IMR-90 (cell line): ENCODE results near the gene C3orf33. TPM values are rescaled to one million over a fixed set of nuclear protein-coding genes. Genes with fewer than 3 reads are reported as not detected.

ENCODE experiments used
- ATAC-seq: fragments of 200-7000 bp; cut with Tn5 transposase; 2 replicates; pipeline ENCODE4 v1.9.1; 2020; ENCODE audit warnings: low read depth, mild to moderate bottlenecking, moderate library complexity
- BruUV-seq: library from RNA; stranded (reverse); fragments of 400-500 nt; replicated peaks from 2 replicates; lab custom pipeline; 2021; lab: Mats Ljungman, UMichigan
- CTCF ChIA-PET: fragments of 300-600 bp; formaldehyde crosslinking; extraction: SDS; loops from one replicate; lab custom pipeline; 2021; ENCODE audit warnings: antibody characterized with exemption; lab: Yijun Ruan, JAX
- POLR2A ChIA-PET: fragments of 300-600 bp; sonication (Branson Sonifier 250); formaldehyde crosslinking; loops from one replicate; lab custom pipeline; 2022; ENCODE audit warnings: antibody characterized with exemption; ENCODE audit not compliant: unreplicated experiment; lab: Charles Lee
- DNase-seq: peaks from one replicate; pipeline ENCODE4 v3.0.0; 2013
- H2AFZ ChIP-seq: replicated peaks from 2 replicates; pipeline ENCODE3; 2013; ENCODE audit warnings: low read length, mild to moderate bottlenecking; ENCODE audit not compliant: poor library complexity
- H2AK5ac ChIP-seq: 2 replicates; pipeline ENCODE4 v1.6.1; 2013; ENCODE audit warnings: low read depth, low read length, inconsistent platforms
- H2AK9ac ChIP-seq: replicated peaks from 2 replicates; pipeline ENCODE3; 2013; ENCODE audit warnings: mild to moderate bottlenecking, low read depth, low read length, moderate library complexity; ENCODE audit not compliant: poor library complexity
- H2BK120ac ChIP-seq: 2 replicates; pipeline ENCODE4 v1.6.1; 2013; ENCODE audit warnings: low read depth, low read length, inconsistent platforms
- H2BK15ac ChIP-seq: 3 replicates; pipeline ENCODE4 v1.6.1; 2013; ENCODE audit warnings: low read depth, low read length, inconsistent platforms
- H2BK20ac ChIP-seq: 2 replicates; pipeline ENCODE4 v1.6.1; 2013; ENCODE audit warnings: low read depth, mild to moderate bottlenecking, inconsistent platforms, low read length, moderate library complexity
- H2BK5ac ChIP-seq: 2 replicates; pipeline ENCODE4 v1.6.1; 2013; ENCODE audit warnings: mild to moderate bottlenecking, low read depth, low read length, inconsistent platforms; ENCODE audit not compliant: poor library complexity, severe bottlenecking
- H3K14ac ChIP-seq: replicated peaks from 2 replicates; pipeline ENCODE4 v1.6.1; 2013; ENCODE audit warnings: low read depth, low read length, inconsistent platforms
- H3K18ac ChIP-seq: 2 replicates; pipeline ENCODE4 v1.6.1; 2013; ENCODE audit warnings: low read depth, low read length, control low read depth
- H3K23ac ChIP-seq: 2 replicates; pipeline ENCODE4 v1.6.1; 2013; ENCODE audit warnings: low read depth, low read length, inconsistent platforms
- H3K27ac ChIP-seq: 2 replicates; pipeline ENCODE4 v1.5.1; 2013; ENCODE audit warnings: mild to moderate bottlenecking, control low read depth, low read length; ENCODE audit not compliant: insufficient read depth
- H3K27me3 ChIP-seq: 2 replicates; pipeline ENCODE4 v1.6.1; 2013; ENCODE audit warnings: low read length; ENCODE audit not compliant: control insufficient read depth, insufficient read depth
- H3K36me3 ChIP-seq: 2 replicates; pipeline ENCODE4 v1.6.1; 2013; ENCODE audit warnings: low read length, mixed read lengths; ENCODE audit not compliant: control insufficient read depth, insufficient read depth
- H3K4ac ChIP-seq: 2 replicates; pipeline ENCODE4 v1.6.1; 2013; ENCODE audit warnings: low read depth, low read length, inconsistent platforms
- H3K4me1 ChIP-seq: 2 replicates; pipeline ENCODE4 v1.6.1; 2013; ENCODE audit warnings: low read length, mixed read lengths; ENCODE audit not compliant: control insufficient read depth, insufficient read depth
- H3K4me2 ChIP-seq: 2 replicates; pipeline ENCODE4 v1.6.1; 2013; ENCODE audit warnings: low read depth, mild to moderate bottlenecking, control low read depth, low read length, moderate library complexity
- H3K4me3 ChIP-seq: 2 replicates; pipeline ENCODE4 v1.5.1; 2013; ENCODE audit warnings: low read depth, mild to moderate bottlenecking, control low read depth, low read length, moderate library complexity; ENCODE audit not compliant: insufficient read depth
- H3K56ac ChIP-seq: 2 replicates; pipeline ENCODE4 v1.6.1; 2013; ENCODE audit warnings: low read length, inconsistent platforms; ENCODE audit not compliant: insufficient read depth; ENCODE audit errors: extremely low read depth
- H3K79me1 ChIP-seq, 2 experiments: 2 replicates each; pipeline ENCODE4 v1.6.1; 2013; ENCODE audit warnings: low read length in 2 of 2, inconsistent platforms in 1 of 2, low read depth in 1 of 2
- H3K9ac ChIP-seq: 2 replicates; pipeline ENCODE4 v1.6.1; 2013; ENCODE audit warnings: low read depth, low read length, control low read depth
- H3K9me1 ChIP-seq: 2 replicates; pipeline ENCODE4 v1.6.1; 2013; ENCODE audit warnings: low read length, inconsistent platforms; ENCODE audit not compliant: insufficient read depth
- H3K9me3 ChIP-seq: 2 replicates; pipeline ENCODE4 v1.6.1; 2013; ENCODE audit warnings: low read length; ENCODE audit not compliant: control insufficient read depth, insufficient read depth
- H4K20me1 ChIP-seq: 2 replicates; pipeline ENCODE4 v1.6.1; 2013; ENCODE audit warnings: low read length, inconsistent platforms; ENCODE audit not compliant: insufficient read depth
- H4K5ac ChIP-seq: 2 replicates; pipeline ENCODE4 v1.6.1; 2013; ENCODE audit warnings: mild to moderate bottlenecking, low read depth, low read length, control low read depth
- H4K8ac ChIP-seq, 2 experiments: 2 replicates each; pipeline ENCODE4 v1.6.1; 2013; ENCODE audit warnings: low read depth in 2 of 2, low read length in 2 of 2, control low read depth in 1 of 2, inconsistent platforms in 1 of 2
- H4K91ac ChIP-seq: 2 replicates; pipeline ENCODE4 v1.6.1; 2013; ENCODE audit warnings: low read depth, low read length, inconsistent platforms; ENCODE audit not compliant: insufficient read depth
- BHLHE40 ChIP-seq: fragments of 150-350 bp; IDR thresholded peaks from 2 replicates; pipeline ENCODE4 v1.6.1; 2016; ENCODE audit warnings: mild to moderate bottlenecking, low read depth, low read length
- CEBPB ChIP-seq: IDR thresholded peaks from 2 replicates; pipeline ENCODE4 v1.6.1; 2012; ENCODE audit warnings: low read depth, low read length, improper control_type of control experiment
- MAFK ChIP-seq: IDR thresholded peaks from 2 replicates; pipeline ENCODE4 v1.6.1; 2012; ENCODE audit warnings: low read depth, low read length, improper control_type of control experiment
- SMC3 ChIP-seq: fragments of 150-350 bp; IDR thresholded peaks from 2 replicates; pipeline ENCODE4 v1.6.1; 2016; ENCODE audit warnings: low read depth, mild to moderate bottlenecking, antibody characterized with exemption, low read length, moderate library complexity
- WGBS, 2 experiments: methylation state at CpG; one replicate each; pipeline versions ENCODE4 v1.1.5 to v1.1.7; 2013; ENCODE audit warnings: missing lambda C conversion rate in 2 of 2; ENCODE audit not compliant: insufficient read length in 1 of 2; ENCODE audit errors: extremely low coverage in 2 of 2; 5-methylcytosine and 5-hydroxymethylcytosine counted together
- dilution Hi-C: fragments of 300-500 bp; cut with HindIII; formaldehyde crosslinking; loops from one replicate; pipeline ENCODE4 v1.14.3; 2018; ENCODE audit warnings: low sequenced_read_pairs; ENCODE audit not compliant: unreplicated experiment
- in situ Hi-C: fragments of 300-500 bp; cut with MboI; formaldehyde crosslinking; loops from 3 replicates; pipeline ENCODE4 v1.14.3; 2019; ENCODE audit warnings: low sequenced_read_pairs, inconsistent platforms, mixed read lengths
- intact Hi-C: fragments of 100-400 bp; cut with micrococcal nuclease; formaldehyde crosslinking; loops from 2 replicates; pipeline ENCODE4 v1.10.0; 2022
- polyA plus RNA-seq, 3 experiments: library from polyadenylated mRNA; depleted of rRNA; stranded (reverse); fragments of >200 nt; gene quantifications; 2 replicates each; pipeline ENCODE4 v1.2.3, GENCODE V29; 2012; ENCODE audit warnings: low replicate concordance in 1 of 3
- total RNA-seq: library from RNA; depleted of rRNA; stranded (reverse); fragments of >200 nt; gene quantifications from 2 replicates; pipeline ENCODE4 v1.2.3, GENCODE V29; 2012
- TF ChIP-seq, protein P1 (sequence below): fragments of 150-350 bp; IDR thresholded peaks from 2 replicates; pipeline ENCODE4 v1.6.1; 2016; ENCODE audit warnings: low read depth, mild to moderate bottlenecking, low read length, moderate library complexity, borderline replicate concordance

Gene C3orf33
- total and polyA plus RNA-seq, 2 of the 4 experiments (the other 2 are of a cell fraction): 0.72 to 1.2 TPM

DNA sequence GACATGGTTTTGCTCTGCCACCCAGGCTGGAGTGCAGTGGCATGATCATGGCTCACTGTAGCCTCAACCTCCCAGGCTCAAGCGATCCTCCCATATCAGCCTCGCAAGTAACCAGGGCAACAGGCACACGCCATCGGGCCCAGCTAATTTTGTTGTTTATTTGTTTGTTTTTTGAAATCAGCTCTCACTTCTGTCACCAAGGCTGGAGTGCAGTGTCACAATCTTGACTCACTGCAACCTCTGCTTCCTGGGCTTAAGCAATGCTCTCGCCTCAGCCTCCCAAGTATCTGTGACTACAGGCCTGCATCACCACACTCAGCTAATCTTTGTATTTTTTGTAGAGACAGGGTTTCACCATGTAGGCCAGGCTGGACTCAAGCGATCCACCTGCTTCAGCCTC, 35.0 kb downstream of the C3orf33 start:
- H3K9me1 ChIP-seq: peaks cover 2% of the 10 kb centered on the region; the same call in 1 of the 2 replicates
- H3K9ac ChIP-seq: no peak overlapping the region
- no peaks in the 10 kb centered on the region for H3K36me3 ChIP-seq
- no peak overlapping the region for H3K4me3 ChIP-seq
- H3K18ac ChIP-seq: no peak overlapping the region
- no TSS peak for BruUV-seq
- CTCF ChIA-PET: no interaction called here
- no peak overlapping the region for H3K14ac ChIP-seq
- DNase-seq: no peak
- intact Hi-C loops: no loop called here
- H3K27ac ChIP-seq: no peak overlapping the region
- H2BK120ac ChIP-seq: no peak overlapping the region
- no CpG with 5 or more reads among the region's 6 CpGs for WGBS, 2 experiments
- no peak overlapping the region for H4K8ac ChIP-seq
- H3K23ac ChIP-seq: no peak overlapping the region
- no peak overlapping the region for H2AK9ac ChIP-seq
- dilution Hi-C loops: no loop called here
- TF ChIP-seq MAFK (no peak), CEBPB (no peak), SMC3 (no peak), BHLHE40 (no peak)
- TF ChIP-seq, protein P1, sequence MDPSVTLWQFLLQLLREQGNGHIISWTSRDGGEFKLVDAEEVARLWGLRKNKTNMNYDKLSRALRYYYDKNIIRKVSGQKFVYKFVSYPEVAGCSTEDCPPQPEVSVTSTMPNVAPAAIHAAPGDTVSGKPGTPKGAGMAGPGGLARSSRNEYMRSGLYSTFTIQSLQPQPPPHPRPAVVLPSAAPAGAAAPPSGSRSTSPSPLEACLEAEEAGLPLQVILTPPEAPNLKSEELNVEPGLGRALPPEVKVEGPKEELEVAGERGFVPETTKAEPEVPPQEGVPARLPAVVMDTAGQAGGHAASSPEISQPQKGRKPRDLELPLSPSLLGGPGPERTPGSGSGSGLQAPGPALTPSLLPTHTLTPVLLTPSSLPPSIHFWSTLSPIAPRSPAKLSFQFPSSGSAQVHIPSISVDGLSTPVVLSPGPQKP: no peak
- POLR2A ChIA-PET: no interaction called here
- no peak overlapping the region for H2AK5ac ChIP-seq
- no peak overlapping the region for H4K5ac ChIP-seq
- H2BK15ac ChIP-seq: no peak overlapping the region
- H3K56ac ChIP-seq: no peak overlapping the region
- no peak for ATAC-seq
- H4K20me1 ChIP-seq: no peaks in the 10 kb centered on the region
- no peak overlapping the region for H3K4ac ChIP-seq
- H2AFZ ChIP-seq: no peak overlapping the region
- in situ Hi-C loops: no loop called here
- no peak overlapping the region for H3K4me2 ChIP-seq
- H2BK5ac ChIP-seq: no peak overlapping the region
- no peaks in the 10 kb centered on the region for H3K79me1 ChIP-seq
- no peaks in the 10 kb centered on the region for H3K4me1 ChIP-seq
- no peak overlapping the region for H4K91ac ChIP-seq
- no peaks in the 10 kb centered on the region for H3K9me3 ChIP-seq
- no peak overlapping the region for H2BK20ac ChIP-seq
- no peaks in the 10 kb centered on the region for H3K27me3 ChIP-seq
